Measurements from ENCODE around the gene ZNF284.

DNA sequence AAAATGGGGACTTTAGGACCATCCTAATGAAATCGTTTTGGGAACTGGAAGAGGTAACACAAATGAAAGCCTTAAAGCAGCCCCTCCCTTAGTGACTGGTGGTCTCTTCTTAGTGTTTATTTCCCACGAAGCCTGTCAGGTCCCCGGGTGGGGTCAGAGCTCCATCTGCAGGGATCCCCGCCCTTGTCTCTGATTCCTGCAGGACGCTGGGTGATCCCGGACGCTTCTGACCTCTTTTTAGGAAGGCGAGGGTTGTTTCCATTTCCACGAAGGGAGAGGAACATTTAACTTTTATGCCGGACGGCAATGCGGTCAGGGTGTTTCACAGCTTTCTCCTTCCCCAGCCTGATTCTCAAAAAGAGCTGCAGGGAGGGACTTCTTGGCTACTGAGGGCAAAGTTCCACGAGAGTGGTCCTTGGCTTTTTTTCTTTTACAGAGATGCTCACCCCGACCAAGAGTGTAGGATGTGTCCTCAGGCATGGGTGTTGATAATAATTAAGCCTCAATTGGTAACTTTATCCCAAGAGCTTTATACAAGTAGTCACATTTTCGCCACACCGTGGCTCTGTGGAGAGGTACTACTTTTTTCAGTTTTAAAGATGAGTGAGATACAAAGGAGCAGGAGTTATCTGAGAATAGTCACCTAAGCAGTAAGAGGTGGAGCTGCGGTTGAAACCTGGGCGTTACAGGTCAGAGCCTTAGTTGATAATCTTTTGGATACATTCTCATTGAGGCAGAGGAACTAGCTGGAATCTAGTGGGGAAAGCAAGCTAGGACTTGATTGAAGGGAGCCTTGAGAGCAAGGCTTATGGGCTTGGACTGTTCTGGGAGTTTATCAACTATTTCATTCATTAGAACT, 813 bp downstream of the ZNF284 start:
- TF ChIP-seq, protein P1, sequence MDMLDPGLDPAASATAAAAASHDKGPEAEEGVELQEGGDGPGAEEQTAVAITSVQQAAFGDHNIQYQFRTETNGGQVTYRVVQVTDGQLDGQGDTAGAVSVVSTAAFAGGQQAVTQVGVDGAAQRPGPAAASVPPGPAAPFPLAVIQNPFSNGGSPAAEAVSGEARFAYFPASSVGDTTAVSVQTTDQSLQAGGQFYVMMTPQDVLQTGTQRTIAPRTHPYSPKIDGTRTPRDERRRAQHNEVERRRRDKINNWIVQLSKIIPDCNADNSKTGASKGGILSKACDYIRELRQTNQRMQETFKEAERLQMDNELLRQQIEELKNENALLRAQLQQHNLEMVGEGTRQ (IDR thresholded peaks at IDR 0.05; ENCODE audit: borderline replicate concordance, low read depth, low read length): no peak
- TF ChIP-seq, protein P2, sequence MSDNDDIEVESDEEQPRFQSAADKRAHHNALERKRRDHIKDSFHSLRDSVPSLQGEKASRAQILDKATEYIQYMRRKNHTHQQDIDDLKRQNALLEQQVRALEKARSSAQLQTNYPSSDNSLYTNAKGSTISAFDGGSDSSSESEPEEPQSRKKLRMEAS (IDR thresholded peaks at IDR 0.05; ENCODE audit: low read depth): no peak

Measured in SK-N-SH (cell line).